Activated CD4-positive, alpha-beta T cell treated with anti-CD3 and anti-CD28 coated beads, Interleukin-2, amount 10 ng/mL, durations not matched to agents 24 days and 14 days (primary cell): Measurements from ENCODE around the gene CPLANE2. TPM values are rescaled to one million over a fixed set of nuclear protein-coding genes. Genes with fewer than 3 reads are reported as not detected.
"Not testable (repeated sequence)": the region's sequence is repeated elsewhere in the genome, so short reads cannot be mapped to it uniquely, and the experiment has no call there.

ENCODE experiments used
- DNase-seq: peaks from one replicate; pipeline ENCODE4 v3.0.0; 2022
- H3K27ac Mint-ChIP-seq: one replicate; pipeline ENCODE4 v1.8.0; 2022; ENCODE audit warnings: mild to moderate bottlenecking, mixed read lengths
- H3K27me3 Mint-ChIP-seq: one replicate; pipeline ENCODE4 v1.8.0; 2022; ENCODE audit warnings: mixed read lengths
- H3K36me3 Mint-ChIP-seq: one replicate; pipeline ENCODE4 v1.8.0; 2022; ENCODE audit warnings: low read depth, mild to moderate bottlenecking, mixed read lengths
- H3K4me1 Mint-ChIP-seq: one replicate; pipeline ENCODE4 v1.8.0; 2021; ENCODE audit warnings: mixed read lengths
- H3K4me3 Mint-ChIP-seq: one replicate; pipeline ENCODE4 v1.8.0; 2022; ENCODE audit warnings: mild to moderate bottlenecking, moderate library complexity, mixed read lengths
- H3K9me3 Mint-ChIP-seq: one replicate; pipeline ENCODE4 v1.8.0; 2021; ENCODE audit warnings: mixed read lengths
- intact Hi-C: fragments of 100-400 bp; cut with micrococcal nuclease; formaldehyde crosslinking; loops from one replicate; pipeline ENCODE4 v1.15.1; 2023
- total RNA-seq: library from RNA; stranded (reverse); gene quantifications from 2 replicates; pipeline ENCODE4 v1.2.3, GENCODE V29; 2022

The CPLANE2 gene
- total RNA-seq, 1 donor from 2014 or later: 4.8 TPM

DNA sequence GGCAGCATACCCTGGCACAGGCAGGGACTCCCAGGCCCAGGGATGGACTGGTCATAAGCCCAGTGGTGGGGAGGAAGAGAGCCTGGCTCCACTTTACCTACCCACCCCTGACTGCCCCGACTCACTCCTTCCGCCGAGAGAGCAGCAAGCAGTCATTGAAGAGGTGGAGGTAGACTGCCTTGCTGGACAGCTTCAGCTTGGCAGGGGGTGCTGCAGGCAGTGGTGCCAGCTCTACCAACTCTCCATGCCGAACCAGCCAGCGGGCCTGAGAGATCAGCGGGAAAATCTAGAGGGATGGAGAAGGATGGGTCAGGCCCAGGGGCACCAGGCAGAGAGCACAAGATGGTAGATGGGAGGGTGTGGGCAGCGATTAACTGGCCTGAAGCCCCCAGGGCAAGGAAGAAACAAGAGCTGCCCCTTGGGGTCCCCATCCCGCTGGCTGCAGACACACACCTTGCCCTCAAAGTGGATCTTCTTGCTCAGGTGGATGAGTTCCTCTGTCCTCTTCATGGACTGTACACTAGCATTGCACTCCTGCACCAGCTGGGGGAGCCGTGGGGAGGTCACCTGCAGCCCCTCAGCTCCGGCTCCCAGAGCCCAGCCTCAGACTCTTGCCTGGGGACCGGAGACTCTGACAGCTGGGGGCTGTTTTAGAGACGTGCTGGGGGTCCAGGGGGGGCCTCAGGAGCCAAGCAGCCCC is 32.2 kb downstream of the CPLANE2 start:
- no peaks in the 10 kb centered on the region for H3K9me3 Mint-ChIP-seq

DNA sequence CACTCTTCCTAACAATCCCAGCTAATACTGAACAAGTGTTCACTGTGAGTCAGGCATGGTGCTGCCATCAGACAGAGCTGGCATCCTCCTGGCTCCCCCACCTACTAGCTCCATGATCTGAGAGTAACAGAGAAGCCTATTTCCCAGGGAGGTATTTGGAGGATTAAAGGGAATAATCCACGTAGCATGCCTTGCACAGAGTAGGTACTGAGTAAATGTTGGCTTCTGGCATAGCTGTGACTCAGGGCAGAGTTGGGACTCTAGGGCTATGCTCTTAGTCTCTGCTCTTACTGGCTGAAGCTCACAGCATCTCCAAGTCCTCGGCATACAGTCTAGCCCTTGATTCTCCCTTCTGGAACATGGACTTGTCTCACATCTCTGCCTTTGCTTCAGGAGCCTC is 32.8 kb downstream of the CPLANE2 start:
- Mint-ChIP-seq H3K36me3 (peaks cover 2% of the 10 kb centered on the region), H3K4me3 (no peak overlapping the region), H3K27ac (no peak overlapping the region), H3K9me3 (no peaks in the 10 kb centered on the region), H3K27me3 (no peaks in the 10 kb centered on the region), H3K4me1 (peaks cover 11% of the 10 kb centered on the region)
- intact Hi-C loops: no loop called here
- no peak for DNase-seq

More for the DNA sequence above, 32.2 kb downstream of the CPLANE2 start:
- no peak overlapping the region for H3K27ac Mint-ChIP-seq
- intact Hi-C loops: no loop called here
- no peaks in the 10 kb centered on the region for H3K27me3 Mint-ChIP-seq
- peak overlapping the region; percentile 45 for H3K4me3 Mint-ChIP-seq
- H3K4me1 Mint-ChIP-seq: peaks cover 8% of the 10 kb centered on the region
- DNase-seq: peak; percentile 81
- H3K36me3 Mint-ChIP-seq: peaks cover 2% of the 10 kb centered on the region

- Mint-ChIP-seq H3K27ac (no peak overlapping the region), H3K4me1 (peaks cover 17% of the 10 kb centered on the region), H3K36me3 (peaks cover 2% of the 10 kb centered on the region), H3K4me3 (no peak overlapping the region), H3K27me3 (no peaks in the 10 kb centered on the region), H3K9me3 (no peaks in the 10 kb centered on the region)
- intact Hi-C loops: no loop called here
- DNase-seq: no peak
Observed at GRCh38 chr1:16203550-16203949, 33.4 kb downstream of the CPLANE2 start.

DNA sequence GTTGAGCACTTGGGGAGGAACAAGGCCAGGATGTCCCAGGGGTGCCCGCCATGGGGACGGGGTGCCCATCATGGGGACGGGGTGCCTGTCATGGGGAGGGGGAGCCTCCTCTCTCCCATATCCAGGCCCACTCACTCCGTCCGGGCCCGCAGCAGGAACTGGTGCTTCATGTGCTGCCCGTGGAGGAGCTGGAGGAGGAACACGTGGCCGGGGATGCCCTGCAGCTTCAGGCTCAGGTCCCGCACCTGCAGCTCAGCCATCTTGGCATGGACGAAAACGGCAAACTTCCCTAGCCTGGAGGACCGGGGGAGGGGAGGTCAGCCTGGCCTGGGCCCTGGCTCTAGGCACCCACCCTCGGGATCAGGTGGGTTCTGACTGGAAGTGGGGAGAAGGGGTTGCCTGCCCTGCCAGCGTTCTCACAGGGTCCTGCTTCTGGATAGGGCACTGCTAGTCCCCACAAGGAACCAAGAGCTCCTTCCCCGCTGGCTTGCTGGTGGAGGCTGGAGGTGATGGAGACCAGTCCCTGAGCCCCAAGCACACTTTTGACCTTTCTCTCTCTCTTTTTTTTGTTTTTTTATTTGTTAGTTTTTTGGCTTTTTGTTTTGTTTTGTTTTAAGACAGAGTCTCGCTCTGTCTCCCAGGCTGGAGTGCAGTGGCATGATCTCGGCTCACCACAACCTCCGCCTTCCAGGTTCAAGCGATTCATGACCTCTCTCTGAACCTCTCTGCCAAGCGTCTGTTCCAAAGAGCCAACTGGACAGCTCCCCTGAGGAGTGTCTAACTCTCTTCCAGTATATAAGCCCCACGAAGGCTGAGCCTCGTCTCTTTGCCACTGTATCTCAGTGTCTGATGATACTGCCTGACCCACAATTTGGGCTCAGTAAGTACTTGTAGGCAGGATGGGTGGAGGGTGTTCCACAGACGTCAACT is 34.4 kb downstream of the CPLANE2 start:
- no peak overlapping the region for H3K27ac Mint-ChIP-seq
- no peak overlapping the region for H3K4me3 Mint-ChIP-seq

DNA sequence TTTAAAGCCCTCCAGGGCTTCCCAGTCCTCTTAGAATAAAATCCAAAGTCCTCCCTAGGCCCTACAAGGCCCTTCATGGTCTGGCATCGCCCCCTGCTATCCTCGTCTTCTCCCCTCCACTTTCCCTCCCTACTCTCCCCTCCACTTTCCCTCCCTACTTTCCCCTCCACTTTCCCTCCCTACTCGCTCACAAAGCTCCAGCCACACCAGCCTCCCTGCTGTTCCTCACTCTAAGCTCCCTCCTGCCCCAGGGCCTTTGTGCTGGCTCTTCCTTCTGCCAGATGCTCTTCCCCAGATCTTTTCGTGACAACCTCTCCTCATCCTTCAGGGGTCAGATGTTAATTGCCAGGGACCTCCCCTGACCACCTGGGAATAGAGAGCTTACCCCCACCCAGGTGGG is 37.3 kb downstream of the CPLANE2 start:
- H3K27me3 Mint-ChIP-seq: no peaks in the 10 kb centered on the region
- no peak overlapping the region for H3K27ac Mint-ChIP-seq
- no peak overlapping the region for H3K4me3 Mint-ChIP-seq
- H3K9me3 Mint-ChIP-seq: no peaks in the 10 kb centered on the region
- no peak for DNase-seq
- peaks cover 2% of the 10 kb centered on the region for H3K36me3 Mint-ChIP-seq
- intact Hi-C loops: no loop called here
- H3K4me1 Mint-ChIP-seq: peaks cover 11% of the 10 kb centered on the region

More for the DNA sequence above, 34.4 kb downstream of the CPLANE2 start:
- no peak for DNase-seq
- H3K4me1 Mint-ChIP-seq: peaks cover 17% of the 10 kb centered on the region
- intact Hi-C loops: no loop called here
- H3K27me3 Mint-ChIP-seq: no peaks in the 10 kb centered on the region
- H3K9me3 Mint-ChIP-seq: no peaks in the 10 kb centered on the region
- peaks cover 2% of the 10 kb centered on the region for H3K36me3 Mint-ChIP-seq

GRCh38 chr1:16199157-16199501 is 37.9 kb downstream of the CPLANE2 start:
- Mint-ChIP-seq H3K4me3 (no peak overlapping the region), H3K9me3 (no peaks in the 10 kb centered on the region), H3K4me1 (peaks cover 11% of the 10 kb centered on the region), H3K36me3 (peaks cover 2% of the 10 kb centered on the region), H3K27ac (no peak overlapping the region), H3K27me3 (peaks cover 2% of the 10 kb centered on the region)
- DNase-seq: no peak
- intact Hi-C loops: no loop called here

DNA sequence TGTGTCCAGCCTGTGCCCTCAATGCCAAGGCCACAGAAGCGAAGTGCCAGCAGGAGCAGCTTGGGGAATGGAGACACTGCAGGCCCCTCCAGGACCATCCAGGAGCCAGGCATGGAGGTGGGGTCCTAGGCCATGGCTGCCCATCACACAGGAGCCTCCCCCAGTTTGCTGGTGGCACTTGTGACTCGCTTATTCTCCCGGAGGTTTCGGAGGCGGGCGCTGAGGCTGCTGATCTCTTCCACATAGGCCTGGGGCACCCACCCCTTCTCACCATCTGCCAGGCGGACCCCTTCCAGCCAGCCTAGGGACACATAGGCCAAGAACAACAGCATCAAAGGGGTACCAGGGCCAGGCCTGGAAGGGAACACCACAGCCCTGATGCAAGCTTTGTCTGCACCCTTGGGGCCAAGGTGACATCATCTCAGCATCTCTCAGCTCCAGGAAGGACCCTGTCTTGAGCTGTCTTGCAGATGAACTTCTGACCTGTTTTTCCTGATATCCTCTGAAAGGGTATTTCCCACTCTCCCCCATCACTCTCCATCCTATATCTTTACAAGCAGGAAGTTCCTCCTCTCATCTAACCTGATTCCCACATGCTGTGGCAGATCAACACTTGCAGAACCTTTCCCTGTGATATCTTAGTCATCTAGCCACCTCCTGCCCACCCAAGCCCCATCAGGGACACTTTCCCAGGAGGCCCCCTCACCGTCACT is 38.4 kb downstream of the CPLANE2 start:
- intact Hi-C loops: no loop called here
- Mint-ChIP-seq H3K4me3 (no peak overlapping the region), H3K27ac (no peak overlapping the region), H3K36me3 (peaks cover 2% of the 10 kb centered on the region), H3K27me3 (peaks cover 2% of the 10 kb centered on the region), H3K4me1 (peaks cover 11% of the 10 kb centered on the region), H3K9me3 (no peaks in the 10 kb centered on the region)
- no peak for DNase-seq

- Mint-ChIP-seq H3K9me3 (no peaks in the 10 kb centered on the region), H3K4me1 (peaks cover 11% of the 10 kb centered on the region), H3K27ac (no peak overlapping the region), H3K27me3 (peaks cover 2% of the 10 kb centered on the region), H3K36me3 (no peaks in the 10 kb centered on the region), H3K4me3 (no peak overlapping the region)
- no peak for DNase-seq
- intact Hi-C loops: no loop called here
Observed at GRCh38 chr1:16196874-16197273, 40.1 kb downstream of the CPLANE2 start.

DNA sequence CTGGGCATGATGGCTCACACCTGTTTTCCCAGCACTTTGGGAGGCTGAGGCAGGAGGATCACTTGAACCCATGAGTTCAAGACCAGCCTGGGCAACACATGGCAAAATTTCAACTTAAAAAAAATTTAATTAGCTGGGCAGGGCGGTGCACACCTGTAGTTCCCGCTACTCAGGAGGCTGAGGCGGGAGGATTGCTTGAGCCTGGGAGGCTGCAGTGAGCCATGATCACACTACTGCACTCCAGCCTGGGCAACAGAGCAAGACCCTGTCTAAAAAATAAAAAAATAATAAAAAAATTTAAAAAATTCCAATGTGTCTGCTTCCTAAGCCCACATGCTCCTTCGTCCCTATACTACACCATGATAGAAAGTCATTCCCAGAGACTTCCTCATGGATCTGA is 40.8 kb downstream of the CPLANE2 start:
- H3K4me1 Mint-ChIP-seq: peaks cover 11% of the 10 kb centered on the region
- H3K4me3 Mint-ChIP-seq, DNase-seq, H3K36me3 Mint-ChIP-seq, intact Hi-C loops, H3K27ac Mint-ChIP-seq, H3K9me3 Mint-ChIP-seq, H3K27me3 Mint-ChIP-seq: not testable (repeated sequence)

- Mint-ChIP-seq H3K36me3 (no peaks in the 10 kb centered on the region), H3K27me3 (peaks cover 6% of the 10 kb centered on the region), H3K9me3 (no peaks in the 10 kb centered on the region), H3K4me3 (no peak overlapping the region), H3K4me1 (peaks cover 11% of the 10 kb centered on the region), H3K27ac (no peak overlapping the region)
- intact Hi-C loops: no loop called here
- no peak for DNase-seq
Observed at GRCh38 chr1:16195518-16195905, 41.5 kb downstream of the CPLANE2 start.

GRCh38 chr1:16191916-16192546 is 45.0 kb downstream of the CPLANE2 start:
- H3K27me3 Mint-ChIP-seq: peaks cover 9% of the 10 kb centered on the region
- intact Hi-C loops: no loop called here
- no peaks in the 10 kb centered on the region for H3K4me1 Mint-ChIP-seq
- no peak overlapping the region for H3K27ac Mint-ChIP-seq
- H3K36me3 Mint-ChIP-seq: no peaks in the 10 kb centered on the region
- no peaks in the 10 kb centered on the region for H3K9me3 Mint-ChIP-seq
- no peak for DNase-seq
- no peak overlapping the region for H3K4me3 Mint-ChIP-seq

DNA sequence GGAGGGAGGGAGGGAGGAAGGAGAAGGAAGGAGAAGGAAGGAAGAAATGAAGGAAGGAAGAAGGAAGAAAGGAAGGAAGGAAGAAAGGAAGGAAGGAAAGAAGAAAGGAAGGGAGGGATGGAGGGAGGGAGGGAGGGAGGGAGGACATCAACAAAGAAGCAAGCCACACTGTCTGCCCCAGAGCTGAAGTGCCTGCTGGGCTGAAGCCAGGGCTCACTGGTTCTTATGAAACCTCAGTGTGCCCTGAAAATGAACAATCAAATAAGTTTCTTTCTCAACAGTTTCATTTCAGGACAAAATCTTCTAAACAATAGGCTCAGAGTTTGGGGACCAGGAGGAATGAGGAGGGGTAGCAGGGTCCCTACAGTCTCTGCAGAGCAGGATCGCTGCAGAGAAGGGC is 45.7 kb downstream of the CPLANE2 start:
- no peaks in the 10 kb centered on the region for H3K4me1 Mint-ChIP-seq
- no peak for DNase-seq
- no peak overlapping the region for H3K4me3 Mint-ChIP-seq
- H3K27me3 Mint-ChIP-seq: peaks cover 9% of the 10 kb centered on the region
- no peaks in the 10 kb centered on the region for H3K36me3 Mint-ChIP-seq
- no peak overlapping the region for H3K27ac Mint-ChIP-seq
- intact Hi-C loops: no loop called here
- no peaks in the 10 kb centered on the region for H3K9me3 Mint-ChIP-seq

DNA sequence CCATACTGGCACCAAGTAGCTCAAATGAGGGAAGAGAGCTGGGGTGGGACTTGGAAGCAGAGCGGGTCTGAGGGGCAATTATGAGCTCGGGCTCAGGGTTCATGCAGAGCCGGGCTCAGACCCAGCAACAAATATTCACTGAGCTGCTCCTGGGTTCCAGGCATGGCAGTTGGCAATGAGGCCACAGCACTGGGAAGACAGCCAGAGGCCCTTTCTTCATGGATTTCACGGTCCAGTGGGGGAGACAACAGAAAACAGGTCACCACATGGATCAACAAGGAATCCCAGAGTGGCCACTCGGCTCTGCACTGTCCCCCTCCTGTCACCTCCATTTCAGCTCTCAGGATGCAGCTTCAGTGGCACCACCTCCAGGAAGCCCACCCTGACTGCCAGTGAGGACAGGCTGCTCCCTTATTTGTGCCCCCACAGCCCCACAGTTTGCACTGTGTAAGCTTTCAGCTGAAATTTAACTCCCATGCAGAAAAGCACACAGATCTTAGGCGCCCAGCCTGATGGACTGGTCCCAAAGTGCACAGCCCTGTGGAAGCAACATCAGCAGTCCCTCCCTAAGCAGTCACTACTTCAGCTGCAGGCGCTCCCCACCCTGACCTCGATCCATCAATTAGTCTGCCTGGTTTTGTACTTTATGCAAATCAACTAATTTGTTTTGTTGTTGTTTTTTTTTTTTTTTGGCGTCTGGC is 46.9 kb downstream of the CPLANE2 start:
- no peaks in the 10 kb centered on the region for H3K4me1 Mint-ChIP-seq
- H3K36me3 Mint-ChIP-seq: no peaks in the 10 kb centered on the region
- no peak overlapping the region for H3K27ac Mint-ChIP-seq
- H3K27me3 Mint-ChIP-seq: peaks cover 9% of the 10 kb centered on the region
- DNase-seq: no peak
- intact Hi-C loops: no loop called here
- H3K4me3 Mint-ChIP-seq: no peak overlapping the region
- no peaks in the 10 kb centered on the region for H3K9me3 Mint-ChIP-seq
